HG02798 (cell line): ENCODE measurements around the gene SLC29A3.

Experiments used
- ATAC-seq: cut with Tn5 transposase; IDR thresholded peaks from one replicate; pipeline ENCODE4 v1.9.1; 2021; ENCODE audit warnings: mild to moderate bottlenecking; ENCODE audit not compliant: unreplicated experiment, poor library complexity

SLC29A3 gene

GRCh38 chr10:71388583-71389310 lies 69.7 kb downstream of the SLC29A3 start:
- ATAC-seq: no peak

GRCh38 chr10:71389768-71390460 lies 70.9 kb downstream of the SLC29A3 start:
- no peak for ATAC-seq

GRCh38 chr10:71390461-71390835 lies 71.4 kb downstream of the SLC29A3 start:
- no peak for ATAC-seq

GRCh38 chr10:71390921-71391690 lies 72.0 kb downstream of the SLC29A3 start:
- ATAC-seq: no peak

GRCh38 chr10:71391701-71392100 lies 72.6 kb downstream of the SLC29A3 start:
- no peak for ATAC-seq

- no peak for ATAC-seq
Measured at GRCh38 chr10:71392292-71392691, 73.2 kb downstream of the SLC29A3 start.

GRCh38 chr10:71392791-71393781 lies 74.0 kb downstream of the SLC29A3 start:
- no peak for ATAC-seq

GRCh38 chr10:71393841-71394475 lies 74.9 kb downstream of the SLC29A3 start:
- ATAC-seq: no peak

- no peak for ATAC-seq
Measured at GRCh38 chr10:71394926-71395562, 76.0 kb downstream of the SLC29A3 start.

GRCh38 chr10:71395621-71396020 lies 76.6 kb downstream of the SLC29A3 start:
- no peak for ATAC-seq

GRCh38 chr10:71396084-71396710 lies 77.1 kb downstream of the SLC29A3 start:
- ATAC-seq: no peak

GRCh38 chr10:71396711-71397295 lies 77.7 kb downstream of the SLC29A3 start, which contains the start of gene CDH23:
Gene CDH23, plus strand, starts transcription at chr10:71396920. Its CDS starts 42,912 bp downstream, at chr10:71439832.
- no peak for ATAC-seq

GRCh38 chr10:71397296-71398212 lies 78.5 kb downstream of the SLC29A3 start:
- ATAC-seq: no peak

GRCh38 chr10:71398976-71399375 lies 79.9 kb downstream of the SLC29A3 start:
- no peak for ATAC-seq

GRCh38 chr10:71399946-71400345 lies 80.9 kb downstream of the SLC29A3 start:
- ATAC-seq: no peak

GRCh38 chr10:71401056-71401455 lies 82.0 kb downstream of the SLC29A3 start:
- no peak for ATAC-seq

GRCh38 chr10:71402005-71402404 lies 82.9 kb downstream of the SLC29A3 start:
- no peak for ATAC-seq
